HEK293T (cell line): ENCODE data around the gene TMEM115.

ENCODE experiments used
- FOXK2 ChIP-seq: fragments of 450-650 bp; IDR thresholded peaks from 2 replicates; pipeline ENCODE4 v1.6.1; 2016; ENCODE audit warnings: mild to moderate bottlenecking
- L3MBTL2 ChIP-seq: fragments of 450-650 bp; conservative IDR thresholded peaks from 2 replicates; pipeline ENCODE4 v1.6.1; 2016; ENCODE audit warnings: mild to moderate bottlenecking
- LEF1 ChIP-seq: fragments of 450-650 bp; IDR thresholded peaks from 2 replicates; pipeline ENCODE4 v1.6.1; 2017; ENCODE audit warnings: mild to moderate bottlenecking, borderline replicate concordance
- SP1 ChIP-seq: fragments of 450-650 bp; IDR thresholded peaks from 2 replicates; pipeline ENCODE4 v1.6.1; 2017

- no peak for TF ChIP-seq L3MBTL2
- TF ChIP-seq FOXK2 = no peak
- no peak for TF ChIP-seq LEF1
- no peak for TF ChIP-seq SP1
These were observed 34.8 kb downstream of the TMEM115 start for GRCh38 chr3:50324351-50325112.
